Anterior cingulate cortex (tissue), 58 donors: Measurements from ENCODE around the gene ZDHHC23.

Experiments
- DNase-seq, 58 donors: peaks; one replicate each; lab custom pipeline; 2025; lab: John Stamatoyannopoulos, UW

The ZDHHC23 gene

GRCh38 chr3:113947372-113948014 lies at the start of gene ZDHHC23:
TSS of gene ZDHHC23 (plus strand) at chr3:113948013. CDS start at chr3:113948803, 790 bp downstream.
- DNase-seq = peak in 43 of 58 donors; percentile 10 to 78 (median 42)

DNA sequence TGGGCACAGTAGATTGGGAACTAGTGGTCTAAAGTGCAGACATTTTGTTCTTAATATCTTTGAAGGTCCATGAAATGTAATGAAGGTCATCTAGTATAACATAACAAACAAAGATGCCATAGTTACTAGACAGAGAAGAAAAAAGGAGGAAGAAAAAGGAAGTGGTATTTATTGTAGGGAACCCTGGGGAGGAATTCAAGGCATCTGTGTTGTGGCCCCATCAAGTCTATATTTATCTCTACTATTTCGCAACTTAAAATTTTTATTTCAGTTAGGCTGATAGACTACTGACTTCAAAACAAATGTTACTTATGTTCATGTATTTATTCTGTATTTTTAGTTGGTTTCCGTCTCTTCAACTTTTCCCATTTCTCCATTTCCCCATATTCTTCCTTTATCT lies 48.9 kb upstream of the ZDHHC23 start:
- no peak for DNase-seq

GRCh38 chr3:113906568-113907140 lies 41.2 kb upstream of the ZDHHC23 start:
- no peak for DNase-seq

GRCh38 chr3:113908133-113908532 lies 39.7 kb upstream of the ZDHHC23 start:
- no peak for DNase-seq

DNA sequence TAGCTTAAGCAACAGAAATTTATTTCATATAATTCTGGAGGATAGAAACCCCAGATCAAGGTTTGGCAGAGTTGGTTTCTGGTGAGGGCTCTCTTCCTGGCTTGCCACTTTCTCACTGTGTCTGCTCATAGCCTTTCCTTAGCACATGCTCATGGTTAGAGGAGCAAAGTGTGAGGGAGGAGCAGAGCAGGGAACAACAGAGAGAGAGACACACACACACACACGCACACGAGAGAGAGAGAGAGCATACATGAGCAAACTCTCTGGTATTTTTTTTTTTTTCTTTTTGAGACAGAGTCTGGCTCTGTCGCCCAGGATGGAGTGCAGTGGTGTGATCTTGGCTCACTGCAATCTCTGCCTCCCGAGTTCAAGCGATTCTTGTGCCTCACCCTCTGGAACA lies 36.8 kb upstream of the ZDHHC23 start:
- no peak for DNase-seq

DNA sequence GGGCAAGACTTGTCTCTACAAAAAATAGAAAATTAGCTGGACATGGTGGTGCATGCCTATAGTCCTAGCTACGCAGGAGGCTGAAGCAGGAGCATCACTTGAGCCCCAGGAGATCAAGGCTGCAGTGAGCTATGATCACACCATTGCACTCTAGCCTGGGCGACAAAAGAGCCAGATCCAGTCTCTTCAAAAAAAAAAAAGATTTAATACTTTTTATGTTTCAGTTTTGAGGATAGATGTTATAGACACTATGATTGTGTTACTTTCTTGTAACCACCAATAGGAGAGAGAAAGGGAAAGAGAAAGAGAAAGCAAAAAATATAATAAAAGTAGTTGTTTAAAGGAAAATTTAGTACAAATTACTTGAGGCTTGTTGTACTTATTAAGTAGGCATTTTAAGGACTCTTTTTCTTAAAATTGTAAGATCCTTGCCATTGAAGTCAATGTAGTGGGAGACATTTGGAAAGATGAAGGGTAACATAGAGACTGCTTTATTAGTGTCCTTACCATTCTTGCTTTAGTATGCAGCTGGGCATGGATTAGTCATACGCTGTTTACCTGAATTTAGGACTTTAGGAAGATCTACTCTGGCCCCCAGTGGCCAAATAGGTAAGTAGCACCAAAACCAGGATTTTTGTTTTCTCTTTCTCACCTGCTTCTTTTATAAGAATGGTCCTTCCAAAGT lies 35.1 kb upstream of the ZDHHC23 start:
- DNase-seq = peak in 1 of 58 donors; percentile 8

DNA sequence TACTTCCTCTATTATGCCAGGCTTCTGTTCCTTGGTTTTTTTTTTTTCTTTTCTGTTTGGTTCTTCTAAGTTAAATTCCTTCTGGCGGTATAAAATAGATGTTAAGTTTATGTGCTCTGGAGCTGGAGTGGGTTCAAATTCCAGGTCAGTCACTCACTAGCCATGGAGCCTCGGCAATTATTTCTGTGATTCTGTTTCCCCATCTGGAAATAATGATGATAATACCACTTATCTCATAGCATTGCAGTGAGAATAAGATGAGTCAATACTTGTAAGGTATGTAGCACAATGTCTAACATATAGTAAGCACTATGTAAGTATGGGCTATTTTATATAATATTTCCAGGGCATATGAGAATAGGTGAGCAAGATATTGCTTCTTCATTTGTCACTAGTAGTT lies 33.2 kb upstream of the ZDHHC23 start:
- DNase-seq = no peak

DNA sequence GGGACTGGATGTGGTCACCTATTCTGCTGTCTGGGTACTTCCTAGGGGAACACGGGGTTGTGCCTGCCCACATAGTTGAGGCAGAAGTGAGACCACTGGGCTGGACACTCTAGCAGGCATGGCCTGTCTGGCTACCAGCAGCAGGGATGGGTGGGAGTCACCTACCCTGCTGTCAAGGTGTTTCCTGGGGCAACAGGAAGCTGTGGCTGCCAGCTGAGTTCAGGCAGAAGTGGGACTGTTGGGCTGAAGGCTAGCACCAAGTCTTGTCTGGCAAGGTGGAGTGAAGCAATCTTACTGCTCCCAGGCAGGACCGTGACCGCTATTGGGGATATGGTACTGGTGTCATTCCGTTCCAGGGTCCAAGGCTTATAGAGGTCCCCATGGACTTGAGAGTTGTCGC lies 20.3 kb upstream of the ZDHHC23 start:
- DNase-seq = no peak

GRCh38 chr3:113946831-113947230 lies 982 bp upstream of the ZDHHC23 start:
- DNase-seq = no peak

- DNase-seq = peak in 21 of 58 donors; percentile 7 to 70 (median 30)
Observed at GRCh38 chr3:113948015-113948917, 453 bp downstream of the ZDHHC23 start.

DNA sequence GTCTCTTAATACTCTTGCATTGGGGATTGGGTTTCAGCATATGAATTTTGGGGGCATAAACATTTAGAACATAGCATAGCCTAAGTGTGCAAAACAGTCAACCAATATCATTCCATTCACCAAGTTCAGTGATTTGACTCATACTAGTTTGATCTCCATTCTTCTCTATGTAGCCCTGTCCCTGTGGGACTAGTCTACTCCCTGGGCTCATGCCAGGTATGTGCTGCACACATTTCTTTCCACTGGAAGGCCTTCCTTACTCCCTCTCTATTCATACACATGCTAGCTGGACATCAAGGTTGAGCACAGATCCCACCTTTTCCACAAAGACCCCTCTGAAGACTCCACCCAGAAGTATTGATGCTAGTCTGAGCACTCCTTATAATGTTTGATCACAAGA lies 5.1 kb downstream of the ZDHHC23 start:
- no peak for DNase-seq

DNA sequence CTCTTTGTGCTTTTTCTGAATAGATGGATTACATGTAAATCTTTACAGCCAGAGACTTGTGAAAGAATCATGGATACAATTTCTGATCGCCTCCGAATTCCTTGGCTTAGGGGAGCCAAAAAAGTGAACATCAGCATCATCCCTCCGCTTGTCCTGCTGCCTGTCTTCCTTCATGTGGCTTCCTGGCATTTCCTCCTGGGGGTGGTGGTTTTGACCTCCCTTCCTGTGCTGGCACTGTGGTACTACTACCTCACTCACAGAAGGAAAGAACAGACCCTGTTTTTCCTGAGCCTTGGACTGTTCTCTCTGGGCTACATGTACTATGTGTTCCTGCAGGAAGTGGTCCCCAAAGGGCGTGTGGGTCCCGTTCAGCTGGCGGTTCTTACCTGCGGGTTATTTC lies 5.9 kb downstream of the ZDHHC23 start:
- no peak for DNase-seq

DNA sequence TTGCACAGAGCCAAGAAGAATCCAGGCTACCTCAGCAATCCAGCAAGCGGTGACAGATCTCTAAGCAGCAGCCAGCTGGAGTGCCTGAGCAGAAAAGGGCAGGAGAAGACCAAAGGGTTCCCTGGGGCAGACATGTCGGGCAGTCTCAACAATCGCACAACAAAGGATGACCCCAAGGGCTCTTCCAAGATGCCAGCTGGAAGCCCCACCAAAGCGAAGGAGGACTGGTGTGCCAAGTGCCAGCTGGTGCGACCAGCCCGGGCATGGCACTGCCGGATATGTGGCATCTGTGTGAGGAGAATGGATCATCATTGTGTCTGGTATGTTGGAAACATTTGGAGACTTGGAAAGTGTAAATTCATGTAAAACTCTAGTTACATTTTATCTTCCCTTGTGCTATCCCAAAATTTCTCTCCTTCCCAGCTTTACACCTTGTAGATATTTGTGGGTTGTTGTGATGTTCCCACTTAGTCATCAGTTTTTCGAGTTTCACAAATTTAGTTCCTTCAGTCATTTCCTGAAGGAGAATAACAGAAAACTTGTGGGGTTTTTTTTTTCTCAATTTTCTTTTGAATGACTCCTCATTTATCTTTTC lies 6.4 kb downstream of the ZDHHC23 start:
- DNase-seq = peak in 13 of 58 donors; percentile 3 to 33 (median 11)

DNA sequence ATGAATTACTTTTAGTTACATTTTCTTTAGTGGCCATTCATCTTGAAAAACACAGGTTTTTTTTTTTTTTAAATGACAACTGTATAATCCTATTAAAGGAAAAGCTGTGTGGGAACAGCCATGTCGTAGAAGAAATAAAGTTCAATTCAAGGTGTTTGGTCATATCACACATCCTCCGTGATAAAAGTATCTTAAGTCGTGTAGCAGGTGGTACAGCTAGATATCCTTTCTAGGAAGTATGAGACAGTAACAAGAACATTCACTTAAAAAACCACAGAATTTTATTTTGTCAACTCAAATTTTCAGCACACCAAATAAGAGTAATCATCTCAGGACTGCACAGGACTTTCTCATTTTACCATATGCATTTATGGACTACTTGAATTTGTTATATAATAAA lies 16.1 kb downstream of the ZDHHC23 start:
- no peak for DNase-seq

- DNase-seq = no peak
Observed at GRCh38 chr3:113966172-113966571, 18.4 kb downstream of the ZDHHC23 start.

GRCh38 chr3:113968986-113969385 lies 21.2 kb downstream of the ZDHHC23 start:
- DNase-seq = peak in 2 of 58 donors; percentile 16 to 25

DNA sequence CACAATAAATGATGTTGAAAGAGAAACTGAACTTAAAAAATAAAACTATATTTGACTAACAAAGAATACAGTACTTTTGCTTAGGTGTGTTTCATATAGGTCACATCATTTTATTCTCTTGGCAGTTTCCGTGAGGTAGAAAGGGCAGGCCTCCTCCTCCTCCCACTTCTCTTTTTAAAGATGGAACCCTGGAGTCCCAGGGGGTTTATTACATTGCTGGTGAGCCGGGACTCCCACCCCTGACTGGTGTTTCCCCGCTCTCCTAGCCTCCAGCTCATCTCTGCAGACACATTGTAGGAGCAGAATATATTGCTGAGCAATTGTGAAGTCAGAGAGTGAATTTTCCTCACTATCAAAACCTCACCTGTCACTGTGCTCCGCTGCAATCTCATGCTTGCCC lies 30.0 kb downstream of the ZDHHC23 start:
- DNase-seq = no peak

DNA sequence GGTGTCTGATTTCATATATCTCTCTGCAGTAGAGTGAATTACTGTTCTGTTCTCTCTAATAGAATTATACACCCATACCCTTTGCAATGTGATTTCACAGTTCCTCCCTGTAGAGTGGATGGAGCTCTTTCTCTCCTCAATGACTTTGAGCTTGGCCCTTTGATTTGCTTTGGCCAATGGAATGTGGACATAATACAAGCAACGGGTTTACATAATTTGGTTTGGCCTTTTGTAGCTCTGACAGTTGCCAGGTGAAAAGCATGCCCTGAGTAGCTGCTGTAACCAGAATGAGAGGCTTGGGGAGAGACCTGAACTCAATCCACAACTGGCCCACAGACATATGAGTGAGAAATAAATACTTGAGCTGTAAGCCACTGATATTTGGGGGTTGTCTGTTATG lies 32.1 kb downstream of the ZDHHC23 start:
- DNase-seq = no peak

DNA sequence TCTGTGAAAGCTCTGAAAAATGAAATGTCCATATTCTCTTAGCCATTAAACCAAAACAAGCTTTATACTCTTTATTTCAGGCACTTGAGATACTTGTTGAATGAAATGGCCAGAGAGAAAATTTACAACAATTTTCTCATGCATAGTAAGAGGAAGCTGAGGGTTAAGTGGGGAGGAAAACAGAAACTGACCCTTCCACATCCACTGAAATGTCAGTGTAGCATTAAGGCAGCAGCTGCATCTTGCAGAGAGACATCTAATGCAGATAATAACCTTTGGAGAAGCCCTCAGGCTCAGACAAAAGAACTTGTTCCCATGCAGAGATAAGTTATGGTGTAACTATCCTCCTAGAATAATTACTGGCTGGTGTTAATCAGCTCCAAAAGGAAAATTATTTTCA lies 34.0 kb downstream of the ZDHHC23 start:
- DNase-seq = no peak

GRCh38 chr3:113983544-113983943 lies 35.7 kb downstream of the ZDHHC23 start:
- DNase-seq = no peak
